Right lobe of liver (tissue), 4 donors: ENCODE results near the gene GOLGA1.

ENCODE experiments used
- POLR2A ChIP-seq: fragments of 450-650 bp; IDR thresholded peaks from one replicate; pipeline ENCODE4 v1.6.1; 2017; ENCODE audit warnings: antibody characterized with exemption, mild to moderate bottlenecking
- TF ChIP-seq, protein P1 (sequence below), 4 donors: fragments of 200-600 bp in 3 of 4; fragments of 450-650 bp in 1 of 4; IDR thresholded peaks; one replicate each; pipeline versions ENCODE4 v1.5.1 to v1.8.0; 2016 to 2022; ENCODE audit warnings: antibody characterized with exemption in 4 of 4, mild to moderate bottlenecking in 2 of 4
- donor health status: DM: no; HTN: no; CAD: no.
- donor health status: DM: no; HTN: no; CAD: no.
- donor health status: DM: no; HTN: yes; CAD: no.

DNA sequence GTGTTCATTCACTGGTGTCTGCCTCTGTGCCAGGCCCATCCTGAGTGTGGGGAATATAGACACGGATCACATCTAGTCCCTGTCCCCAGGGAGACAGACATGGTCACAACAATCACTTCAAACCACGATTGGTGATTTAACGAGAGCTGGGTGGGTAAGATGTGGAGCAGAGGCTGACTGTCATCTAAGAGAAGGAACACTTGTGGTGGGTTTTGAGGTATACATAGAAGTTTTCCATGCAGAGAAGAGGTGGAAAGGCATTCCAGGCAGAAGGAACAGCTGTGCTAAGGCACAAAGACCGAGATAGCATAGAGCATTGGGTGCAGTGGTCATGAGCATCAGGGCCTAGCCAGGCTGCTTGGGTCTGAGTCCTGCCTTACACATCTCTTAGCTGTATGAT lies 110.3 kb downstream of the GOLGA1 start:
- TF ChIP-seq, protein P1, sequence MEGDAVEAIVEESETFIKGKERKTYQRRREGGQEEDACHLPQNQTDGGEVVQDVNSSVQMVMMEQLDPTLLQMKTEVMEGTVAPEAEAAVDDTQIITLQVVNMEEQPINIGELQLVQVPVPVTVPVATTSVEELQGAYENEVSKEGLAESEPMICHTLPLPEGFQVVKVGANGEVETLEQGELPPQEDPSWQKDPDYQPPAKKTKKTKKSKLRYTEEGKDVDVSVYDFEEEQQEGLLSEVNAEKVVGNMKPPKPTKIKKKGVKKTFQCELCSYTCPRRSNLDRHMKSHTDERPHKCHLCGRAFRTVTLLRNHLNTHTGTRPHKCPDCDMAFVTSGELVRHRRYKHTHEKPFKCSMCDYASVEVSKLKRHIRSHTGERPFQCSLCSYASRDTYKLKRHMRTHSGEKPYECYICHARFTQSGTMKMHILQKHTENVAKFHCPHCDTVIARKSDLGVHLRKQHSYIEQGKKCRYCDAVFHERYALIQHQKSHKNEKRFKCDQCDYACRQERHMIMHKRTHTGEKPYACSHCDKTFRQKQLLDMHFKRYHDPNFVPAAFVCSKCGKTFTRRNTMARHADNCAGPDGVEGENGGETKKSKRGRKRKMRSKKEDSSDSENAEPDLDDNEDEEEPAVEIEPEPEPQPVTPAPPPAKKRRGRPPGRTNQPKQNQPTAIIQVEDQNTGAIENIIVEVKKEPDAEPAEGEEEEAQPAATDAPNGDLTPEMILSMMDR (IDR thresholded peaks at IDR 0.05) = no peak
- no peak for TF ChIP-seq POLR2A
